HL-60/S4 treated with retinoic acid at 250 ng/mL for 4 days and 3 days (cell line): ENCODE results near the gene TEX48.

ENCODE experiments used
- in situ Hi-C: fragments of 300-500 bp; cut with MboI; formaldehyde crosslinking; loops from 2 replicates; pipeline ENCODE4 v1.7.0; 2022; ENCODE audit warnings: low sequenced_read_pairs

Gene TEX48

DNA sequence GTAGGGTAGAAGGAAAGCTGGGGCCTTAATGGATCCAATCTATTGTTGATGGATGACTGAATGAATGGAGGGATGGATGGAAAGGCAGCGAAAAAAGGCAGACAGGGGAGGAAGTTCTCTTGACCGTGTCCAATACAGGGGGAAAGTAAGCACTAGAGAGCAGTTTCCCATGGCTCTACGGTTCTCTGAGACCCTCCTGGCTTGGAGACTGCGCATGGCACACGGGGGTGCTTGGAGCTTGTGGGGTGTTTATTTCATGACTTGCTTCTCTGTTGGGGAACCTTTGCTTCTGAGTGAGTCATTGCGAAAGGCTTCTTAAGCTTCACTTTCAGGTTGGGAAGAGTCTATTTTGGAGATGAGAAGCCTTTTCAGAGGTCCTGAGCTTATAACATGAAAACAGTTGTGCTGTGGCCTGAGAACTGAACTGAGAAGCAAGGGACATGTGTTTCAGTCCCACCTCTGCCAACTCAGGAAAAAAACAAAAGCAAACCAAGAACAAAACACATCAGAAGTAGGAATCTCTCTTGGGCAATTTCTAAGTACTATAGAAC, 12.8 kb upstream of the TEX48 start:
- in situ Hi-C loops, result loop anchor here (25.0 kb wide), 1 partner anchor 818 kb away; no protein-coding TSS in a partner anchor

DNA sequence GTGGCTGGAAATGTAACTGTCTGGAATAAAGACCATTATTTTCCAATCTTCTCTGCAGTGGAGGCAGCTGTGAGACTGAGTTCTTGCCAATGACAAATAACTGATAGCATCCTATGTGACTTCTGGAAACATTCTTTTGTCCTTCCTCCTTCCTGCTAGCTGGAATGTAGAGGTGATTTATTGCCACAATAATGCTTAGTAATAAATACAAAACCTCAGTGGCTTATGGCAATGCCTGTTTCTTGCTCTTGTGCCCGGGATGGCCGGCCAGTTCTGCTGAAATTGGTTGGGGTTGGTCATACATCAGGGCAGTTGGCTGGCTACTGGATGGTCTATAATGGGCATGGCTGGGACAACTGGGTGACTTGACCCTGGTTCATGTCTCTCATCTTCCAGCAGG, 12.2 kb upstream of the TEX48 start:
- in situ Hi-C loops, result loop anchor here (25.0 kb wide), 1 partner anchor 818 kb away; no protein-coding TSS in a partner anchor

GRCh38 chr9:114693248-114693855, 11.4 kb upstream of the TEX48 start:
- in situ Hi-C loops, result loop anchor here (25.0 kb wide), 1 partner anchor 819 kb away; no protein-coding TSS in a partner anchor

GRCh38 chr9:114691956-114692295, 9.9 kb upstream of the TEX48 start:
- in situ Hi-C loops, result loop anchor here (25.0 kb wide), 1 partner anchor 820 kb away; no protein-coding TSS in a partner anchor

DNA sequence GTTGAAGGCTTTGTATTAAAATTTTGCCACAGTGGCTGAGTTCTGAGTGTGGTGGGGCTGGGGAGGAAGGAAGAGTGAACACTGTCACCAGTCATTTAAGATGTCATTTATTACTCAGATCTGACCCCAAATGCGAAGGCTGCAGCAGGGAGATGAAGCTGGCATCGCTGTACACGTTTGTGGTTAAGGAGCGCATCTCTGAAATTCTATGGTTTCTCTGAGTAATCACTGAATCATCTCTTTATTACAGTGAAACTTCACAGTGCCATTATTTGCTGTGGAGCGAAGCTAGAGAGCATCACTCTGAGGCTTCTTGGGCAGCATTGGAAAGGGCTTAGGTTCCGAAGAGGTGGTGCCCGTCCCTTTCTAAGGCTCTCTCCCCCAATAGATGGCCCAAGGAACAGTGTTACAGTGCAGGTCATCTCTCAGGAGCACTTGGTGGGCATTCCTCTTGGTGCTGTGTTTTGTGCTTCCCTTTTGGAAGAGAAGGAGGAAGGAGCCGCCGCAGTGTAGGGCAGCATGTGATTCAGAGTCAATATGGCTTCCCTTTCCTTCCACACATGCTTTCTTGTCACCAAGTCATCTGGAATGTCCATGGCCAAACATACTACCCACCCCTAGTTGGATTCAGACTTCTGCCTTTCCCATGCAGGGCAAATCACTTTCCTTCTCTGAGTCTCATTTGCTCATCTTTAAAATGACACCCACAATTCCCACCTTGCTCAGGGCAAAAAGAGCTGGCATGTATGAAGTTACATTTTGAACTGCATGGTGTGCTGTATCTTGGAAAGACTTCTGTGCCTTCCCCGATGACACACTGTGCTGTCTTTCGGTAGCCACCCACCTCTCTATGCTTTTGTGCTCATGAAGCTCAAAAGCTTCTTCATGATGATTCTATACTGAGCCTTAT, 9.3 kb upstream of the TEX48 start:
- in situ Hi-C loops, result loop anchor here (25.0 kb wide), 1 partner anchor 821 kb away; no protein-coding TSS in a partner anchor

GRCh38 chr9:114690308-114690707, 8.3 kb upstream of the TEX48 start:
- in situ Hi-C loops, result loop anchor here (25.0 kb wide), 1 partner anchor 822 kb away; no protein-coding TSS in a partner anchor

- in situ Hi-C loops, result loop anchor here (25.0 kb wide), 1 partner anchor 822 kb away; no protein-coding TSS in a partner anchor
These were observed 7.8 kb upstream of the TEX48 start for GRCh38 chr9:114689813-114690212.

GRCh38 chr9:114688909-114689610, 7.1 kb upstream of the TEX48 start:
- in situ Hi-C loops, result loop anchor here (25.0 kb wide), 1 partner anchor 823 kb away; no protein-coding TSS in a partner anchor

GRCh38 chr9:114688379-114688778, 6.4 kb upstream of the TEX48 start:
- in situ Hi-C loops, result loop anchor here (25.0 kb wide), 1 partner anchor 824 kb away; no protein-coding TSS in a partner anchor

DNA sequence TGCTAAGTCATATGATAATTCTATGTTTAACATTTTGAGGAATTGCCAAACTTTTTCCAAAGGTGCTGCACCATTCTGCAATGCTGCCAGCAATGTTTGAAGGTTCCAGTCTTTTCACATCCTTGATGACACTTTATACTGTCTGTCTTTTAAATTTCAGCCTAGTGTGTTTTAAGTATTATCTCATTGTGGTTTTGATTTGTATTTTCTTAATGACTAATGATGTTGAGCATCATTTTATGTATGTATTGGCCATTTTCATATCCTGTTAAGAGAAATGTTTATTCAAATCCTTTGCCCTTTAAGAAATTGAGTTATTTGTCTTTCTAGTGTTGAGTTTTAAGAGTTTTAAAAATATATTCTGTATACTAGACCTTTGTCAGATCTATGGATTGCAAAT, 5.0 kb upstream of the TEX48 start:
- in situ Hi-C loops, result loop anchor here (25.0 kb wide), 1 partner anchor 825 kb away; no protein-coding TSS in a partner anchor

- in situ Hi-C loops, result loop anchor here (25.0 kb wide), 1 partner anchor 826 kb away; no protein-coding TSS in a partner anchor
These were observed 4.0 kb upstream of the TEX48 start for GRCh38 chr9:114685951-114686350.

- in situ Hi-C loops, result loop anchor here (25.0 kb wide), 1 partner anchor 828 kb away; no protein-coding TSS in a partner anchor
These were observed 2.0 kb upstream of the TEX48 start for GRCh38 chr9:114684036-114684435.

GRCh38 chr9:114682846-114683245, 854 bp upstream of the TEX48 start:
- in situ Hi-C loops, result loop anchor here (25.0 kb wide), 1 partner anchor 829 kb away; no protein-coding TSS in a partner anchor

GRCh38 chr9:114680259-114681001, 1.6 kb downstream of the TEX48 start:
- in situ Hi-C loops, result loop anchor here (25.0 kb wide), 1 partner anchor 832 kb away; no protein-coding TSS in a partner anchor

DNA sequence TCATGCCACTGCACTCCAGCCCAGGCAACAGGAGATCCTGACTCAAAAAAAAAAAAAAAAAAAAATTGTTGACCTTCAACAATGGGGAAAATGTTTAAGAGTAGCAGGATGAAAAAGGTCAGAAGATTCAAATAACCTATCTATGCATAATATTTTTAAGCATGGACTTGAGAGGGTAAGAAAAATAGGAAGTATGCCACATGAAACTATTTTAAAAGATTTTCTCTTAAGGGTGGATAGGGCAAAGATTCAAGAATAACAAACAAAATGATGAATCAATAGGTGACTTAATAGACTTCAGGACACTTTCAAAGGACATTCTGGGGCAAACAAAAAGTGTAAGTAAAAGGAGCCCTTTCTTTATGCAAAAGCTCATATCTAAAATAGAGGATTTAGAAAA, 3.2 kb downstream of the TEX48 start:
- in situ Hi-C loops, result loop anchor here (10.0 to 25.0 kb wide), 2 partner anchors 336 to 834 kb away; no protein-coding TSS in a partner anchor

- in situ Hi-C loops, result loop anchor here (10.0 to 25.0 kb wide), 2 partner anchors 337 to 834 kb away; no protein-coding TSS in a partner anchor
These were observed 3.9 kb downstream of the TEX48 start for GRCh38 chr9:114678130-114678529.

- in situ Hi-C loops, result loop anchor here (10.0 to 25.0 kb wide), 2 partner anchors 337 to 835 kb away; no protein-coding TSS in a partner anchor
These were observed 4.6 kb downstream of the TEX48 start for GRCh38 chr9:114677418-114677817.

DNA sequence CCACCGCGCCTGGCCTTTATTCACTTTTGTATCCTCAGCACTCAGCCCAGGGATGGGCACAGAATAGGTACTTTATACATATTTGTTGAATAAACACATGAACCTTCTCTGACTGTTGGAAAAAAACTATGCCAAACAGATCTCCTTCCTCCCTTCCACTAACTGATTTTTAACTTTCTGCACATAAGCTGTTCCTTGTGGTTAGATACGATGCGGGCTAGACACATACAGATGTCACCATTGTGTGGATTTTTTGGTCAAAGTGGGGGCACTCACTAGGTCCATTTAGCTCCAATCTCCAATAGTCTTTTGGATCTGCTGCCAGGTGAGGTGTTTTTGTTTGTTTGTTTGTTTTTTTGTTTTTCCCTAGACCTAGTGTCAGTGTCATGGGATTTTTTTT, 5.1 kb downstream of the TEX48 start:
- in situ Hi-C loops, result loop anchor here (10.0 to 25.0 kb wide), 2 partner anchors 338 to 835 kb away; no protein-coding TSS in a partner anchor
